CD14-positive monocyte (primary cell): ENCODE measurements around the gene BCL2. TPM values are rescaled to one million over a fixed set of nuclear protein-coding genes. Genes with fewer than 3 reads are reported as not detected.

ENCODE experiments used
- DNase-seq, 3 donors: peaks; one replicate each; pipeline ENCODE4 v3.0.0-alpha.2; 2011 to 2022
- H2AFZ ChIP-seq: 2 replicates; pipeline ENCODE4 v1.6.0; 2012; ENCODE audit warnings: mild to moderate bottlenecking, low read depth, low read length, inconsistent platforms; ENCODE audit not compliant: insufficient read depth, poor library complexity, severe bottlenecking
- H3K27ac ChIP-seq, 2 donors: 1 replicate in 1 of 2; 2 replicates in 1 of 2; pipeline ENCODE4 v1.5.1; 2012 to 2013; ENCODE audit warnings: low read length in 2 of 2, control low read depth in 1 of 2, inconsistent platforms in 1 of 2, low read depth in 1 of 2, mild to moderate bottlenecking in 1 of 2
- H3K27me3 ChIP-seq, 2 donors: one replicate each; pipeline versions ENCODE4 v1.6.0 to v1.6.1; 2011 to 2013; ENCODE audit warnings: low read length in 2 of 2; ENCODE audit not compliant: control insufficient read depth in 2 of 2, insufficient read depth in 2 of 2
- H3K36me3 ChIP-seq, 2 donors: replicated peaks in 1 of 2; 1 replicate in 1 of 2; 2 replicates in 1 of 2; pipeline versions ENCODE4 v1.5.1 to v1.6.1; 2012 to 2013; ENCODE audit warnings: low read length in 2 of 2, control low read depth in 1 of 2, inconsistent platforms in 1 of 2, mild to moderate bottlenecking in 1 of 2; ENCODE audit not compliant: insufficient read depth in 2 of 2, control insufficient read depth in 1 of 2
- H3K4me1 ChIP-seq, 2 donors: 1 replicate in 1 of 2; 2 replicates in 1 of 2; pipeline versions ENCODE4 v1.5.1 to v1.6.1; 2012 to 2013; ENCODE audit warnings: low read length in 2 of 2, control low read depth in 1 of 2, inconsistent platforms in 1 of 2, mild to moderate bottlenecking in 1 of 2, moderate library complexity in 1 of 2; ENCODE audit not compliant: insufficient read depth in 2 of 2, control insufficient read depth in 1 of 2
- H3K4me2 ChIP-seq: replicated peaks from 2 replicates; pipeline ENCODE3; 2012; ENCODE audit warnings: low read length, moderate library complexity, mild to moderate bottlenecking; ENCODE audit not compliant: poor library complexity, severe bottlenecking; ENCODE audit errors: extremely low read depth
- H3K4me3 ChIP-seq, 3 experiments: fragments of 200-600 bp in 1 of 3; sonication (generic) in 1 of 3; replicated peaks in 1 of 3; 1 replicate in 2 of 3; 2 replicates in 1 of 3; pipeline ENCODE4 v1.5.1; 2011 to 2013; ENCODE audit warnings: low read length in 3 of 3, mild to moderate bottlenecking in 3 of 3, control low read depth in 2 of 3, low read depth in 2 of 3, inconsistent platforms in 1 of 3, moderate library complexity in 1 of 3
- H3K79me2 ChIP-seq: 2 replicates; pipeline ENCODE4 v1.6.0; 2012; ENCODE audit warnings: mild to moderate bottlenecking, control low read depth, inconsistent platforms, low read length, moderate library complexity; ENCODE audit not compliant: insufficient read depth
- H3K9ac ChIP-seq: 2 replicates; pipeline ENCODE4 v1.6.0; 2017; ENCODE audit warnings: low read length, mild to moderate bottlenecking; ENCODE audit not compliant: insufficient read depth, poor library complexity, severe bottlenecking
- H3K9me3 ChIP-seq, 2 donors: replicated peaks in 1 of 2; 1 replicate in 1 of 2; 2 replicates in 1 of 2; pipeline versions ENCODE4 v1.5.1 to v1.6.1; 2012 to 2013; ENCODE audit warnings: low read length in 2 of 2, control low read depth in 1 of 2; ENCODE audit not compliant: control insufficient read depth in 1 of 2, insufficient read depth in 1 of 2
- H4K20me1 ChIP-seq: 2 replicates; pipeline ENCODE4 v1.6.0; 2012; ENCODE audit warnings: mild to moderate bottlenecking, low read length, control low read depth, moderate library complexity; ENCODE audit not compliant: insufficient read depth
- H3K27ac Mint-ChIP-seq, 7 donors: one replicate each; pipeline ENCODE4 v1.8.0; 2020; ENCODE audit warnings: mild to moderate bottlenecking in 7 of 7, mixed read lengths in 7 of 7, moderate library complexity in 6 of 7, inconsistent platforms in 2 of 7
- H3K27me3 Mint-ChIP-seq, 3 donors: one replicate each; pipeline ENCODE4 v1.8.0; 2021 to 2022; ENCODE audit warnings: low read depth in 3 of 3, mild to moderate bottlenecking in 3 of 3, mixed read lengths in 3 of 3, moderate library complexity in 3 of 3, inconsistent platforms in 1 of 3
- H3K36me3 Mint-ChIP-seq, 2 donors: one replicate each; pipeline ENCODE4 v1.8.0; 2020; ENCODE audit warnings: mixed read lengths in 2 of 2, inconsistent platforms in 1 of 2, mild to moderate bottlenecking in 1 of 2
- H3K4me1 Mint-ChIP-seq: one replicate; pipeline ENCODE4 v1.8.0; 2020; ENCODE audit warnings: mild to moderate bottlenecking, mixed read lengths
- H3K4me3 Mint-ChIP-seq, 2 donors: one replicate each; pipeline ENCODE4 v1.8.0; 2020; ENCODE audit warnings: mild to moderate bottlenecking in 2 of 2, mixed read lengths in 2 of 2, moderate library complexity in 1 of 2
- H3K9me3 Mint-ChIP-seq, 7 donors: one replicate each; pipeline ENCODE4 v1.8.0; 2020 to 2022; ENCODE audit warnings: mixed read lengths in 7 of 7, mild to moderate bottlenecking in 6 of 7, moderate library complexity in 6 of 7, inconsistent platforms in 2 of 7
- WGBS: methylation state at CpG from one replicate; pipeline ENCODE4 v1.1.5; 2013; ENCODE audit warnings: missing lambda C conversion rate; ENCODE audit not compliant: insufficient coverage; 5-methylcytosine and 5-hydroxymethylcytosine counted together
- intact Hi-C, 2 donors: fragments of 100-400 bp; cut with micrococcal nuclease; formaldehyde crosslinking; loops; one replicate each; pipeline versions ENCODE4 v1.15.0 to v1.15.1; 2023
- polyA plus RNA-seq, 3 donors: library from polyadenylated mRNA; depleted of rRNA in 1 of 3; unstranded in 2 of 3; stranded (reverse) in 1 of 3; fragments of 300-500 nt in 2 of 3; fragments of >200 nt in 1 of 3; fragmentation: Illumina TruSeq in 2 of 3; gene quantifications; 1 replicate in 2 of 3; 2 replicates in 1 of 3; pipeline ENCODE4 v1.2.3, GENCODE V29; 2012 to 2021
- TF ChIP-seq, protein P1 (sequence below): fragments of 200-600 bp; IDR thresholded peaks from one replicate; pipeline ENCODE4 v1.8.0; 2022; ENCODE audit warnings: antibody characterized with exemption, mild to moderate bottlenecking

The BCL2 gene
- polyA plus RNA-seq, 3 donors, result 0.58 to 2.5 (median 1.1) TPM

DNA sequence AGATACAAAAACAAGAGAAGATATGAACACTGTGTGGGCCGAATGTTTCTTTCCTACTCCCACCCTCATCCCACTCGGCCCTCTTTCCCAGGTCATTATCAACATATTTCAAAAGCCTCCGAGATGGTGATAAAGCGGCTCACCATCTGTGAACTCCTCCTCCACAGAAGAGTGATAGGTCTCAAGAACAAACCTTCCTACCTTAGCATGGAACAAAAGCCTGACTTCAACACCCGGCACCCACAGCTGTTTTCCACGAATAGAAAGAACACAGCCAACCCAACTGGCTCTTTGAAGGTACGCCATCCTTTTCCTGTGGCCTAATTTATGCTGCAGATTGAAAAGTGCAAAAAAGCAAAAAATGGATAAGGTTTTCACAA lies 28.8 kb downstream of the BCL2 start:
- no peak overlapping the region for H3K4me3 ChIP-seq
- intact Hi-C loops, result loop anchor here in 1 of 2 donors (10.0 kb wide), 1 partner anchor 46 kb away; no protein-coding TSS in a partner anchor
- H3K9ac ChIP-seq, result no peak overlapping the region
- H4K20me1 ChIP-seq, result no peaks in the 10 kb centered on the region
- no peak overlapping the region for H3K4me2 ChIP-seq
- H2AFZ ChIP-seq, result no peak overlapping the region
- H3K36me3 ChIP-seq, result no peaks in the 10 kb centered on the region
- peaks cover 26 to 34% of the 10 kb centered on the region in 2 donors for H3K4me1 ChIP-seq
- TF ChIP-seq, protein P1, sequence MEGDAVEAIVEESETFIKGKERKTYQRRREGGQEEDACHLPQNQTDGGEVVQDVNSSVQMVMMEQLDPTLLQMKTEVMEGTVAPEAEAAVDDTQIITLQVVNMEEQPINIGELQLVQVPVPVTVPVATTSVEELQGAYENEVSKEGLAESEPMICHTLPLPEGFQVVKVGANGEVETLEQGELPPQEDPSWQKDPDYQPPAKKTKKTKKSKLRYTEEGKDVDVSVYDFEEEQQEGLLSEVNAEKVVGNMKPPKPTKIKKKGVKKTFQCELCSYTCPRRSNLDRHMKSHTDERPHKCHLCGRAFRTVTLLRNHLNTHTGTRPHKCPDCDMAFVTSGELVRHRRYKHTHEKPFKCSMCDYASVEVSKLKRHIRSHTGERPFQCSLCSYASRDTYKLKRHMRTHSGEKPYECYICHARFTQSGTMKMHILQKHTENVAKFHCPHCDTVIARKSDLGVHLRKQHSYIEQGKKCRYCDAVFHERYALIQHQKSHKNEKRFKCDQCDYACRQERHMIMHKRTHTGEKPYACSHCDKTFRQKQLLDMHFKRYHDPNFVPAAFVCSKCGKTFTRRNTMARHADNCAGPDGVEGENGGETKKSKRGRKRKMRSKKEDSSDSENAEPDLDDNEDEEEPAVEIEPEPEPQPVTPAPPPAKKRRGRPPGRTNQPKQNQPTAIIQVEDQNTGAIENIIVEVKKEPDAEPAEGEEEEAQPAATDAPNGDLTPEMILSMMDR, result no peak
- no peaks in the 10 kb centered on the region for H3K27me3 ChIP-seq
- no peaks in the 10 kb centered on the region for H3K9me3 ChIP-seq
- Mint-ChIP-seq H3K4me3 (no peak overlapping the region), H3K9me3 (no peaks in the 10 kb centered on the region), H3K27ac (no peak overlapping the region), H3K4me1 (peaks cover 32% of the 10 kb centered on the region), H3K36me3 (peaks cover 3 to 5% of the 10 kb centered on the region in 2 donors), H3K27me3 (no peaks in the 10 kb centered on the region)
- 96% methylated on average over 4 of the region's 7 CpGs for WGBS
- no peak overlapping the region for H3K27ac ChIP-seq
- peaks cover 26% of the 10 kb centered on the region for H3K79me2 ChIP-seq
- no peak for DNase-seq

DNA sequence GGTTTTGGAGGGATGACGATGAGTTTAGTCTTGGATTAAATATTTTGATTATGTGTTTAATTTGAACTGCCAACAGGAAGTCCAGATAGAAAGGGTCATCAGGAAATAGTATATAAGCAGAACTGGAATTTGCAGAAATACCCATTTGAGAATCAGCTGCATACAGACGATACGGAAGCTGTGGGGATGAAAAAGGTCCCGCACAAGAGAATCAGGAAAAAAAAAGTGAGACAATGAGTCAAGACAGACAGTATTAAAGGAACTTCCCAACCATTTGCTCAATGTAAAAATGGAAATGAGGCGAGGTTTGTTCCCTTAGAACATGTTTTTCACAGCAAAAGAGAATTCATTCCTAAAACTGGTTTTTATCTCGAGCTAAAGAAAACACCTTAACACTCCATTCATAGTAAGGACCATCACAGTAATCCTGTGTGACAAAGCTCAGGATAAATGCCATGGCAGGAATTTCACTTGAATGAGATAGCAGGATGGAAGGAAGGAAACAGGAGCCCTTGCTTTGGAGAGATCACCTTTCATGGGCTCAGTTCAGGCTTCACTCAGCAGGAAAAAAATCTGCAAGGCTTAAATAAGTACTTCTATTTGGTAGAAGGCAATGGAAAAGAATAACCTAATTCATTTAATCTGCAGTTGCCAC lies 29.3 kb downstream of the BCL2 start:
- H3K27me3 ChIP-seq, result no peaks in the 10 kb centered on the region
- TF ChIP-seq, protein P1, result no peak
- intact Hi-C loops, result loop anchor here in 1 of 2 donors (10.0 kb wide), 1 partner anchor 45 kb away; no protein-coding TSS in a partner anchor
- H3K36me3 ChIP-seq, result no peaks in the 10 kb centered on the region
- no peak overlapping the region for H3K4me3 ChIP-seq
- Mint-ChIP-seq H3K36me3 (peaks cover 3 to 5% of the 10 kb centered on the region in 2 donors), H3K4me3 (no peak overlapping the region), H3K27me3 (no peaks in the 10 kb centered on the region), H3K4me1 (peaks cover 27% of the 10 kb centered on the region), H3K27ac (no peak overlapping the region), H3K9me3 (no peaks in the 10 kb centered on the region)
- 78% methylated on average over 2 of the region's 6 CpGs for WGBS
- H3K9ac ChIP-seq, result no peak overlapping the region
- DNase-seq, result peak in 1 of 3 donors; percentile 51
- H3K9me3 ChIP-seq, result no peaks in the 10 kb centered on the region
- peaks cover 21% of the 10 kb centered on the region for H3K79me2 ChIP-seq
- peaks cover 26 to 34% of the 10 kb centered on the region in 2 donors for H3K4me1 ChIP-seq
- no peaks in the 10 kb centered on the region for H4K20me1 ChIP-seq
- no peak overlapping the region for H2AFZ ChIP-seq
- H3K4me2 ChIP-seq, result no peak overlapping the region
- H3K27ac ChIP-seq, result no peak overlapping the region
